Caco-2 (cell line): Measurements from ENCODE around the gene ZNF202. TPM values are rescaled to one million over a fixed set of nuclear protein-coding genes. Genes with fewer than 3 reads are reported as not detected.

Source experiments
- BruUV-seq: library from RNA; stranded (reverse); fragments of 400-500 nt; replicated peaks from 2 replicates; lab custom pipeline; 2021; lab: Mats Ljungman, UMichigan
- CTCF ChIA-PET: fragments of 300-600 bp; sonication (Branson Sonifier 250); formaldehyde crosslinking; loops from one replicate; lab custom pipeline; 2022; ENCODE audit warnings: antibody characterized with exemption; lab: Charles Lee
- POLR2A ChIA-PET: fragments of 300-600 bp; sonication (Branson Sonifier 250); formaldehyde crosslinking; loops from one replicate; lab custom pipeline; 2022; ENCODE audit warnings: antibody characterized with exemption; lab: Charles Lee
- DNase-seq, 2 experiments: peaks; one replicate each; pipeline versions ENCODE4 v3.0.0 to v3.0.0-alpha.2; 2020 to 2022
- H3K27me3 ChIP-seq: replicated peaks from 2 replicates; pipeline ENCODE4 v1.6.0; 2011; ENCODE audit warnings: low read length; ENCODE audit not compliant: control insufficient read depth, insufficient read depth
- H3K36me3 ChIP-seq: 2 replicates; pipeline ENCODE4 v1.5.1; 2011; ENCODE audit warnings: low read length; ENCODE audit not compliant: control insufficient read depth, insufficient read depth
- H3K4me1 ChIP-seq: fragments of 250-450 bp; sonication (Bioruptor Pico); 2 replicates; pipeline ENCODE4 v1.5.1; 2020; ENCODE audit warnings: mild to moderate bottlenecking
- H3K4me3 ChIP-seq: 2 replicates; pipeline ENCODE4 v1.5.1; 2011; ENCODE audit warnings: low read depth, mild to moderate bottlenecking, control low read depth, low read length
- H3K9me3 ChIP-seq: fragments of 250-450 bp; sonication (Bioruptor Pico); 2 replicates; pipeline ENCODE4 v1.5.1; 2020; ENCODE audit warnings: mild to moderate bottlenecking, moderate library complexity
- H3K27ac Mint-ChIP-seq: one replicate; pipeline ENCODE4 v1.8.0; 2022; ENCODE audit warnings: mixed read lengths; ENCODE audit not compliant: unreplicated experiment
- H3K27me3 Mint-ChIP-seq: one replicate; pipeline ENCODE4 v1.8.0; 2022; ENCODE audit warnings: mixed read lengths; ENCODE audit not compliant: insufficient read depth, unreplicated experiment
- H3K36me3 Mint-ChIP-seq: one replicate; pipeline ENCODE4 v1.8.0; 2022; ENCODE audit warnings: mild to moderate bottlenecking, mixed read lengths; ENCODE audit not compliant: insufficient read depth, unreplicated experiment
- H3K4me1 Mint-ChIP-seq: one replicate; pipeline ENCODE4 v1.8.0; 2022; ENCODE audit warnings: low read depth, mixed read lengths; ENCODE audit not compliant: unreplicated experiment
- H3K4me3 Mint-ChIP-seq: one replicate; pipeline ENCODE4 v1.8.0; 2022; ENCODE audit warnings: mild to moderate bottlenecking, moderate library complexity, mixed read lengths; ENCODE audit not compliant: unreplicated experiment
- H3K9me3 Mint-ChIP-seq: one replicate; pipeline ENCODE4 v1.8.0; 2022; ENCODE audit warnings: mixed read lengths; ENCODE audit not compliant: unreplicated experiment
- CTCF ChIP-seq, 2 experiments: fragments of 200-600 bp in 1 of 2; IDR thresholded peaks; 1 replicate in 1 of 2; 2 replicates in 1 of 2; pipeline versions ENCODE4 v1.5.1 to v1.8.0; 2011 to 2022; ENCODE audit warnings: antibody characterized with exemption in 1 of 2, control low read depth in 1 of 2, inconsistent platforms in 1 of 2, low read depth in 1 of 2, low read length in 1 of 2, mild to moderate bottlenecking in 1 of 2, moderate library complexity in 1 of 2; ENCODE audit not compliant: insufficient read depth in 1 of 2, severe bottlenecking in 1 of 2, unreplicated experiment in 1 of 2
- intact Hi-C: fragments of 100-400 bp; cut with micrococcal nuclease; formaldehyde crosslinking; loops from one replicate; pipeline ENCODE4 v1.10.0; 2022; ENCODE audit not compliant: unreplicated experiment
- total RNA-seq: library from RNA; stranded (reverse); gene quantifications from 2 replicates; pipeline ENCODE4 v1.2.3, GENCODE V29; 2022

Gene ZNF202
- total RNA-seq, 1 experiment from 2014 or later = 25.5 TPM

DNA sequence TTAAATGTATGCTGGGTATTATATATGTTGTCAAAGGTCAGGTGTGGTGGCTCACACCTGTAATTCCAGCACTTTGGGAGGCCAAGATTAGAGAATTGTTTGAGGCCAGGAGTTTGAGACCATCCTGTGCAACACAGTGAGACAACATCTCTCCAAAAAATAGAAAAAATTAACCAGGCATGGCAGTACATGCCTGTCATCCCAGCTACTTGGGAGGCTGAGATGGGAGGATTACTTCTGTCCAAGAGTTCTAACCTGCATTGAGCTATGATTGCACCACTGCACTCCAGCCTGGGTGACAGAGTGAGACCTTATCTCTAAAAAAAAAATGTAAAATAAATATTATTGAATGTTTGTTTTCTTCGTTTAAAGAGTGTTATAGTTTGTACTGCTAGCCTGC is 24.1 kb upstream of the ZNF202 start:
- H3K4me1 ChIP-seq = no peaks in the 10 kb centered on the region
- CTCF ChIA-PET = no interaction called here
- Mint-ChIP-seq H3K9me3 (peaks cover 22% of the 10 kb centered on the region), H3K4me1 (no peaks in the 10 kb centered on the region), H3K36me3 (no peaks in the 10 kb centered on the region), H3K27me3 (peaks cover 2% of the 10 kb centered on the region), H3K4me3 (no peak overlapping the region), H3K27ac (no peak overlapping the region)
- TF ChIP-seq CTCF (IDR thresholded peaks at IDR 0.05; ENCODE audit: insufficient read depth in 1 of 2, low read depth in 1 of 2, low read length in 1 of 2, severe bottlenecking in 1 of 2, unreplicated experiment in 1 of 2) = no peak
- H3K9me3 ChIP-seq = peaks cover 9% of the 10 kb centered on the region
- H3K4me3 ChIP-seq = no peak overlapping the region
- H3K36me3 ChIP-seq = no peaks in the 10 kb centered on the region
- no peaks in the 10 kb centered on the region for H3K27me3 ChIP-seq
- intact Hi-C loops = no loop called here
- no TSS peak for BruUV-seq
- POLR2A ChIA-PET = no interaction called here
- no peak for DNase-seq

DNA sequence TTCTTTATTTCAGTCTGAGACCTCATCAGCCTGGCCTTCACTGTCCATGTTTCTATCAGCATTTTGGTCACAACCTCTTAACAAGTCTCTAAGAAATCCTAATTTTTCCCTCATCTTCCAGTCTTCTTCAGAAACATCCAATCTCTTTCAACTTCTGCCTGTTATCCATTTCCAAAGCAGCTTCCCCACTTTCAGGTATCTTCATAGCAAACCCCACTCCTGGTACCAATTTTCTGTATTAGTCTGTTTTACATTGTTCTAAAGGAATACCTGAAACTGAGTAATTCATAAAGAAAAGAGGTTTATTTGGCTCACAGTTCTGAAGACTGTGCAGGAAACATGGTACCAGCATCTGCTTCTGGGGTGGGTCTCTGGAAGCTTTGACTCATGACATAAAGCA is 21.0 kb upstream of the ZNF202 start:
- H3K36me3 Mint-ChIP-seq = no peaks in the 10 kb centered on the region
- TF ChIP-seq CTCF (IDR thresholded peaks at IDR 0.05; ENCODE audit: insufficient read depth in 1 of 2, low read depth in 1 of 2, low read length in 1 of 2, severe bottlenecking in 1 of 2, unreplicated experiment in 1 of 2) = no peak
- no peaks in the 10 kb centered on the region for H3K36me3 ChIP-seq
- no peak overlapping the region for H3K4me3 ChIP-seq
- peaks cover 8% of the 10 kb centered on the region for H3K27me3 Mint-ChIP-seq
- H3K27ac Mint-ChIP-seq = no peak overlapping the region
- H3K4me3 Mint-ChIP-seq = no peak overlapping the region
- H3K4me1 Mint-ChIP-seq = no peaks in the 10 kb centered on the region
- BruUV-seq = no TSS peak
- 0 out of 2 replicates have a peak, but pooled peaks cover 1% of the 10 kb centered on the region for H3K27me3 ChIP-seq
- H3K9me3 ChIP-seq = peaks cover 7% of the 10 kb centered on the region
- CTCF ChIA-PET = no interaction called here
- POLR2A ChIA-PET = no interaction called here
- intact Hi-C loops = no loop called here
- H3K4me1 ChIP-seq = no peaks in the 10 kb centered on the region
- H3K9me3 Mint-ChIP-seq = peaks cover 22% of the 10 kb centered on the region
- no peak for DNase-seq

DNA sequence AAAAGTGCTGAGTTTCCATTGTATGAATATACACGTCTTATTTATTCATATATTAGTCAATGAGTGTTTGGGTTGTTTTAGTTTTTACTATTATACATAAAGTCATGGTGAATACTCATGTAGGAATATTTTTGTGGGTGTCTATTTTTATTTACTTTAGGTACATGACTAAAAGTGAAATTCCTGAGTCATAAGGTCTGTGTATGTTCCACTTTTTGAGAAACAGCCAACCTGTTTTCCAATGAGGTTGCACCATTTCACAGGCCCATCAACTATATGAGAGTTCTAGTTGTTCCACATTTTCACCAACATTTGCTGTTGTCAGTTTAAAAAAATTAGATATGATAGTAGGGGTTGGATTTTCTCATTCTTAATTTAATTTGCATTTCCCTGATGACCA is 19.4 kb upstream of the ZNF202 start:
- Histone ChIP-seq H3K27me3 (0 out of 2 replicates have a peak, but pooled peaks cover 1% of the 10 kb centered on the region), H3K4me1 (no peaks in the 10 kb centered on the region), H3K9me3 (peaks cover 7% of the 10 kb centered on the region), H3K36me3 (no peaks in the 10 kb centered on the region), H3K4me3 (no peak overlapping the region)
- H3K27me3 Mint-ChIP-seq = peaks cover 16% of the 10 kb centered on the region
- POLR2A ChIA-PET = no interaction called here
- no peak for TF ChIP-seq CTCF (IDR thresholded peaks at IDR 0.05; ENCODE audit: insufficient read depth in 1 of 2, low read depth in 1 of 2, low read length in 1 of 2, severe bottlenecking in 1 of 2, unreplicated experiment in 1 of 2)
- no peaks in the 10 kb centered on the region for H3K36me3 Mint-ChIP-seq
- H3K4me1 Mint-ChIP-seq = no peaks in the 10 kb centered on the region
- CTCF ChIA-PET = no interaction called here
- no TSS peak for BruUV-seq
- intact Hi-C loops = no loop called here
- H3K27ac Mint-ChIP-seq = no peak overlapping the region
- no peak for DNase-seq
- peaks cover 22% of the 10 kb centered on the region for H3K9me3 Mint-ChIP-seq
- H3K4me3 Mint-ChIP-seq = no peak overlapping the region
